Lower lobe of right lung (tissue), 2 donors: ENCODE data around the gene GATA3. TPM values are rescaled to one million over a fixed set of nuclear protein-coding genes. Genes with fewer than 3 reads are reported as not detected.

Source experiments
- ATAC-seq, 2 donors: fragments of 200-7000 bp; cut with Tn5 transposase; one replicate each; pipeline ENCODE4 v1.9.1; 2020 to 2022; ENCODE audit warnings: mild to moderate bottlenecking in 2 of 2, moderate library complexity in 2 of 2
- DNase-seq: peaks from one replicate; pipeline ENCODE4 v3.0.0-alpha.2; 2020
- H3K27ac ChIP-seq: fragments of 200-600 bp; one replicate; pipeline ENCODE4 v1.8.0; 2022
- H3K27me3 ChIP-seq: fragments of 200-600 bp; one replicate; pipeline ENCODE4 v1.8.0; 2022; ENCODE audit warnings: low read depth
- H3K36me3 ChIP-seq: fragments of 200-600 bp; one replicate; pipeline ENCODE4 v1.8.0; 2022; ENCODE audit warnings: mild to moderate bottlenecking
- H3K4me1 ChIP-seq: fragments of 200-600 bp; one replicate; pipeline ENCODE4 v1.8.0; 2022
- H3K4me3 ChIP-seq: fragments of 200-600 bp; one replicate; pipeline ENCODE4 v1.8.0; 2022; ENCODE audit warnings: mild to moderate bottlenecking
- H3K9me3 ChIP-seq: fragments of 200-600 bp; one replicate; pipeline ENCODE4 v1.8.0; 2022
- intact Hi-C: fragments of 100-400 bp; cut with DNase I; formaldehyde crosslinking; loops from one replicate; pipeline ENCODE4 v1.11.0; 2022
- total RNA-seq: library from RNA; stranded (reverse); fragmentation: NEBNext Ultra II Directional; extraction: Animal tissue kit (Norgen Biotek cat#: 25700); gene quantifications from one replicate; pipeline ENCODE4 v1.2.1, GENCODE V29; 2021
- TF ChIP-seq, protein P1 (sequence below): fragments of 200-600 bp; IDR thresholded peaks from one replicate; pipeline ENCODE4 v1.8.0; 2022; ENCODE audit warnings: antibody characterized with exemption, mild to moderate bottlenecking
- donor health status: DM: no; HTN: yes; CAD: no; lungs with severe emphysema.

GATA3 gene
- total RNA-seq, 1 donor from 2014 or later = 4.6 TPM

DNA sequence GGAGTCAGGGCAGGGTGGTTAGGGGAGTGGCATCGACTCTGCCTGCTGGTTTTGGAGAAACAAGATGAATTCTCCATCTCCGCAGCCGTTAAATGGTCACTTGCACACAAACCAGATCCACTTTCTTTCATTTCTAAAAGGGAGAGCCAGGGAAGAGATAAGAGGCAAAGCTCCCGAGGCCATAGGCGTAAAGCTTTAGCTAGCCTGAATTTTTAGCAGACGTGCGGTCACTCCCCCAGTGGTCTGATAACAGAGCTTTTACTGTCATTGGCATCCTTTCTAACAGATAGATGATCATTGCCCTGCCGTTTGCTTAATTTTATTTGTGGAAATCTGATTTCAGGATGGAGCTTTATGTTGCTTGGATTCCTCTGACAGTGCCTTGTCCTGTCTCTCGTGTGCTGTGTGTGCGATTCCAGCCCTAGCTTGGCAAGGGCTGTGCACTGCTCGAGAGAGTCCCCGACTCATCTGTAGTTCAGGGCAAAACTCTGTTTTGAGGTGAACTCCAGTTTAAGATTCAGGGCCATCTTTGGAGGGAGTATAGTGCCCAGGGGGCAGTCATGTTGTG lies 62.5 kb downstream of the GATA3 start:
- no peaks in the 10 kb centered on the region for H3K36me3 ChIP-seq
- no peaks in the 10 kb centered on the region for H3K27me3 ChIP-seq
- no peak overlapping the region for H3K27ac ChIP-seq
- H3K9me3 ChIP-seq = no peaks in the 10 kb centered on the region
- H3K4me3 ChIP-seq = no peak overlapping the region
- ATAC-seq = no peak
- TF ChIP-seq, protein P1, sequence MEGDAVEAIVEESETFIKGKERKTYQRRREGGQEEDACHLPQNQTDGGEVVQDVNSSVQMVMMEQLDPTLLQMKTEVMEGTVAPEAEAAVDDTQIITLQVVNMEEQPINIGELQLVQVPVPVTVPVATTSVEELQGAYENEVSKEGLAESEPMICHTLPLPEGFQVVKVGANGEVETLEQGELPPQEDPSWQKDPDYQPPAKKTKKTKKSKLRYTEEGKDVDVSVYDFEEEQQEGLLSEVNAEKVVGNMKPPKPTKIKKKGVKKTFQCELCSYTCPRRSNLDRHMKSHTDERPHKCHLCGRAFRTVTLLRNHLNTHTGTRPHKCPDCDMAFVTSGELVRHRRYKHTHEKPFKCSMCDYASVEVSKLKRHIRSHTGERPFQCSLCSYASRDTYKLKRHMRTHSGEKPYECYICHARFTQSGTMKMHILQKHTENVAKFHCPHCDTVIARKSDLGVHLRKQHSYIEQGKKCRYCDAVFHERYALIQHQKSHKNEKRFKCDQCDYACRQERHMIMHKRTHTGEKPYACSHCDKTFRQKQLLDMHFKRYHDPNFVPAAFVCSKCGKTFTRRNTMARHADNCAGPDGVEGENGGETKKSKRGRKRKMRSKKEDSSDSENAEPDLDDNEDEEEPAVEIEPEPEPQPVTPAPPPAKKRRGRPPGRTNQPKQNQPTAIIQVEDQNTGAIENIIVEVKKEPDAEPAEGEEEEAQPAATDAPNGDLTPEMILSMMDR = no peak
- DNase-seq = no peak
- H3K4me1 ChIP-seq = no peaks in the 10 kb centered on the region
- intact Hi-C loops = no loop called here

GRCh38 chr10:8121201-8121890 lies 66.9 kb downstream of the GATA3 start:
- intact Hi-C loops = no loop called here
- TF ChIP-seq, protein P1 = no peak
- no peak overlapping the region for H3K27ac ChIP-seq
- no peak for DNase-seq
- no peak overlapping the region for H3K4me3 ChIP-seq
- no peak for ATAC-seq
- no peaks in the 10 kb centered on the region for H3K27me3 ChIP-seq
- no peaks in the 10 kb centered on the region for H3K4me1 ChIP-seq
- no peaks in the 10 kb centered on the region for H3K36me3 ChIP-seq
- H3K9me3 ChIP-seq = no peaks in the 10 kb centered on the region

GRCh38 chr10:8122611-8123369 lies 68.3 kb downstream of the GATA3 start:
- Histone ChIP-seq H3K4me3 (no peak overlapping the region), H3K27ac (no peak overlapping the region), H3K4me1 (no peaks in the 10 kb centered on the region), H3K9me3 (no peaks in the 10 kb centered on the region), H3K36me3 (no peaks in the 10 kb centered on the region), H3K27me3 (no peaks in the 10 kb centered on the region)
- intact Hi-C loops = no loop called here
- DNase-seq (no peak), ATAC-seq (no peak)
- TF ChIP-seq, protein P1 = no peak

DNA sequence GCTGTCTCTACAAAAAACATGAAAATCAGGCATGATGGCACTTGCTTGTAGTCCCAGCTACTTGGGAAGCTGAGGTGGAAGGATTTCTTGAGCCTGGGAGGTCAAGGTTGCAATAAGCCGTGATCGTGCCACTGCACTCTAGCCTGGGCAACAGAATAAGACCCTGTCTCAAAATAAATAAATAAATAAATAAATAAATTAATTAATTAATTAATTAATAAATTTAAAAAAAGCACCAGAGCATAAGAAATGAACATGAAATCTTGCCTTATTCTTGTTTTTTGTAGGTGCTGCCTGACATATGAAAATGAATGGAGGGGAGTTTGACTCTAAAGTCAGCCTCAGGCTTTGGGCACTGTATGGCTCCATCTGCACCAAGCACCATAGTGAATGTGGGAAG lies 69.9 kb downstream of the GATA3 start:
- Histone ChIP-seq H3K9me3 (no peaks in the 10 kb centered on the region), H3K27me3 (no peaks in the 10 kb centered on the region), H3K36me3 (no peaks in the 10 kb centered on the region), H3K27ac (no peak overlapping the region), H3K4me1 (no peaks in the 10 kb centered on the region), H3K4me3 (no peak overlapping the region)
- ATAC-seq (no peak), DNase-seq (no peak)
- intact Hi-C loops = no loop called here
- TF ChIP-seq, protein P1 = no peak

Other genes with a start within 250 kb of the GATA3 start
- gene TAF3, start 236.2 kb upstream of the GATA3 start, total RNA-seq = 10.8 TPM